Smooth muscle cell (in vitro differentiated cells): ENCODE measurements around the gene FAT4. TPM values are rescaled to one million over a fixed set of nuclear protein-coding genes. Genes with fewer than 3 reads are reported as not detected.
A peak's percentile ranks its signal among the peaks of the same experiment; 100 is the strongest.

Source experiments
- DNase-seq: peaks from one replicate; lab custom pipeline; 2025; ENCODE audit not compliant: unreplicated experiment; lab: John Stamatoyannopoulos, UW
- H2AFZ ChIP-seq: fragments of 200-600 bp; sonication (generic); 2 replicates; pipeline ENCODE4 v1.6.0; 2016; ENCODE audit warnings: antibody characterized with exemption, low read depth, mild to moderate bottlenecking
- H3F3A ChIP-seq: fragments of 200-600 bp; sonication (generic); 2 replicates; pipeline ENCODE4 v1.6.0; 2017; ENCODE audit warnings: antibody characterized with exemption, low read depth
- H3K27ac ChIP-seq: fragments of 200-600 bp; sonication (generic); 2 replicates; pipeline ENCODE4 v1.5.1; 2016; ENCODE audit warnings: low read depth, mild to moderate bottlenecking
- H3K27me3 ChIP-seq: fragments of 200-600 bp; sonication (generic); 2 replicates; pipeline ENCODE4 v1.6.1; 2016; ENCODE audit warnings: low read depth, mild to moderate bottlenecking
- H3K36me3 ChIP-seq: fragments of 200-600 bp; sonication (generic); 2 replicates; pipeline ENCODE4 v1.5.1; 2016; ENCODE audit warnings: low read depth
- H3K4me1 ChIP-seq: fragments of 200-600 bp; sonication (generic); 2 replicates; pipeline ENCODE4 v1.5.1; 2016; ENCODE audit warnings: low read depth
- H3K4me2 ChIP-seq: fragments of 200-600 bp; sonication (generic); 2 replicates; pipeline ENCODE4 v1.6.0; 2016; ENCODE audit warnings: mild to moderate bottlenecking
- H3K4me3 ChIP-seq: fragments of 200-600 bp; sonication (generic); 2 replicates; pipeline ENCODE4 v1.5.1; 2016; ENCODE audit warnings: mild to moderate bottlenecking
- H3K79me2 ChIP-seq: fragments of 200-600 bp; sonication (generic); 2 replicates; pipeline ENCODE4 v1.6.0; 2016; ENCODE audit warnings: low read depth, mild to moderate bottlenecking
- H3K9ac ChIP-seq: fragments of 200-600 bp; sonication (generic); 2 replicates; pipeline ENCODE4 v1.6.0; 2016; ENCODE audit warnings: low read depth
- H3K9me3 ChIP-seq: fragments of 200-600 bp; sonication (generic); replicated peaks from 2 replicates; pipeline ENCODE4 v1.5.1; 2016; ENCODE audit warnings: low read depth
- H4K20me1 ChIP-seq: fragments of 200-600 bp; sonication (generic); 2 replicates; pipeline ENCODE4 v1.6.0; 2016; ENCODE audit warnings: low read depth
- CTCF ChIP-seq: fragments of 200-600 bp; sonication (generic); IDR thresholded peaks from 2 replicates; pipeline ENCODE4 v1.5.1; 2017; ENCODE audit warnings: borderline replicate concordance, mild to moderate bottlenecking, antibody characterized with exemption; ENCODE audit not compliant: insufficient read depth, poor library complexity, severe bottlenecking
- WGBS: methylation state at CpG from one replicate; pipeline ENCODE4 v1.1.7; 2016; ENCODE audit warnings: low lambda C conversion rate; 5-methylcytosine and 5-hydroxymethylcytosine counted together
- polyA plus RNA-seq: library from polyadenylated mRNA; unstranded; fragments of >200 nt; fragmentation: Nextera tagmentation; extraction: Ambion mirVana; gene quantifications from 2 replicates; pipeline ENCODE4 v1.2.1, GENCODE V29; 2016
- total RNA-seq: library from RNA; depleted of rRNA; stranded (reverse); fragments of >200 nt; gene quantifications from 2 replicates; pipeline ENCODE4 v1.2.3, GENCODE V29; 2014

Gene FAT4
- total and polyA plus RNA-seq, 2 experiments from 2014 or later = 1.5 to 18.3 TPM

- TF ChIP-seq CTCF = no peak
- Histone ChIP-seq H3K4me2 (no peak overlapping the region), H3F3A (no peaks in the 10 kb centered on the region), H2AFZ (no peak overlapping the region), H3K9me3 (no peaks in the 10 kb centered on the region), H3K4me3 (no peak overlapping the region), H3K9ac (no peak overlapping the region), H3K36me3 (no peaks in the 10 kb centered on the region), H3K4me1 (peaks cover 49% of the 10 kb centered on the region), H3K27me3 (no peaks in the 10 kb centered on the region), H3K79me2 (no peaks in the 10 kb centered on the region), H4K20me1 (no peaks in the 10 kb centered on the region), H3K27ac (no peak overlapping the region)
- 53% methylated on average over 2 of the region's 2 CpGs for WGBS
- DNase-seq = no peak
Measured at GRCh38 chr4:125355791-125356190, 41.0 kb downstream of the FAT4 start.

GRCh38 chr4:125357675-125358074, 42.9 kb downstream of the FAT4 start:
- Histone ChIP-seq H3K4me2 (peak overlapping the region; percentile 5), H3K27me3 (no peaks in the 10 kb centered on the region), H3K79me2 (no peaks in the 10 kb centered on the region), H3K9me3 (no peaks in the 10 kb centered on the region), H3K4me1 (peaks cover 48% of the 10 kb centered on the region), H4K20me1 (no peaks in the 10 kb centered on the region), H3K36me3 (no peaks in the 10 kb centered on the region), H3K4me3 (no peak overlapping the region), H3F3A (no peaks in the 10 kb centered on the region), H2AFZ (no peak overlapping the region), H3K27ac (no peak overlapping the region), H3K9ac (no peak overlapping the region)
- TF ChIP-seq CTCF = no peak
- WGBS = 24% methylated on average over 4 of the region's 4 CpGs
- no peak for DNase-seq

GRCh38 chr4:125358453-125358852, 43.7 kb downstream of the FAT4 start:
- no peak overlapping the region for H3K4me2 ChIP-seq
- H3K36me3 ChIP-seq = no peaks in the 10 kb centered on the region
- no peak for DNase-seq
- peaks cover 43% of the 10 kb centered on the region for H3K4me1 ChIP-seq
- H3F3A ChIP-seq = no peaks in the 10 kb centered on the region
- no peaks in the 10 kb centered on the region for H4K20me1 ChIP-seq
- TF ChIP-seq CTCF = no peak
- no peaks in the 10 kb centered on the region for H3K9me3 ChIP-seq
- H2AFZ ChIP-seq = no peak overlapping the region
- no peak overlapping the region for H3K27ac ChIP-seq
- H3K27me3 ChIP-seq = no peaks in the 10 kb centered on the region
- H3K79me2 ChIP-seq = no peaks in the 10 kb centered on the region
- no peak overlapping the region for H3K9ac ChIP-seq
- no peak overlapping the region for H3K4me3 ChIP-seq
- 79% methylated on average over 6 of the region's 6 CpGs for WGBS

- no peak for TF ChIP-seq CTCF
- no peak overlapping the region for H3K9ac ChIP-seq
Measured at GRCh38 chr4:125359363-125359762, 44.6 kb downstream of the FAT4 start.

More at GRCh38 chr4:125359363-125359762, 44.6 kb downstream of the FAT4 start:
- 85% methylated on average over 3 of the region's 3 CpGs for WGBS
- no peak for DNase-seq
- H3K4me2 ChIP-seq = no peak overlapping the region
- H3K9me3 ChIP-seq = no peaks in the 10 kb centered on the region
- no peak overlapping the region for H3K27ac ChIP-seq
- no peaks in the 10 kb centered on the region for H4K20me1 ChIP-seq
- H3K79me2 ChIP-seq = no peaks in the 10 kb centered on the region
- no peaks in the 10 kb centered on the region for H3K27me3 ChIP-seq
- H3K4me1 ChIP-seq = peaks cover 43% of the 10 kb centered on the region
- H2AFZ ChIP-seq = peak overlapping the region; percentile 57
- H3K36me3 ChIP-seq = no peaks in the 10 kb centered on the region
- H3F3A ChIP-seq = no peaks in the 10 kb centered on the region
- no peak overlapping the region for H3K4me3 ChIP-seq
